Left lobe of liver (tissue), 2 donors: ENCODE measurements around the gene TP53BP1. TPM values are rescaled to one million over a fixed set of nuclear protein-coding genes. Genes with fewer than 3 reads are reported as not detected.
"Not testable (repeated sequence)": the region's sequence is repeated elsewhere in the genome, so short reads cannot be mapped to it uniquely, and the experiment has no call there.

Experiments used
- ATAC-seq: fragments of 200-7000 bp; cut with Tn5 transposase; one replicate; pipeline ENCODE4 v1.9.1; 2020; ENCODE audit warnings: mild to moderate bottlenecking, moderate library complexity
- DNase-seq: peaks from one replicate; pipeline ENCODE4 v3.0.0-alpha.2; 2020; ENCODE audit warnings: low spot score
- total RNA-seq: library from RNA; stranded (reverse); gene quantifications from one replicate; pipeline ENCODE4 v1.2.1, GENCODE V29; 2021
- donor health status: DM: no; HTN: no; CAD: no; lungs with moderate emphysema.
- donor health status: DM: no; HTN: yes; CAD: no.

Gene TP53BP1
- total RNA-seq, 1 donor from 2014 or later, result 5.8 TPM

DNA sequence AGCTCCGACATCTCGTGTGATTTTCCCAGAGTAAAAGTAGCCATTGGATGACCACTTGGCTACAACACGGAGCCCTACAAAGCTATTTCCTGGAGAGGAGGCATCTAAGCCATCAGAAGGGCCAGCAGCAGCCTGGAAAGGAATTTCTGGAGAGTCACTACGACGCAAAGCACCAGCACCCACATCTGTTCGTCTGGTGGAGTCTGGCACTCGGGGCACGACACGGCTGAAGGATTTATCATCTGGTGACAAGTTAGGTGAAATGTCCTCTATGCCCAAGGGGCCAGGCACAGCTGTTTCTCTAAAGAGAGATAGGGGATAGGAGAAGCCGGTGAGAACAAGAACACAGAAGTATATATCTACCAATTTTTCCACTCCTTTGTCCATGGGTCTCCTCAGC lies 72.5 kb downstream of the TP53BP1 start:
- DNase-seq (no peak), ATAC-seq (no peak)

DNA sequence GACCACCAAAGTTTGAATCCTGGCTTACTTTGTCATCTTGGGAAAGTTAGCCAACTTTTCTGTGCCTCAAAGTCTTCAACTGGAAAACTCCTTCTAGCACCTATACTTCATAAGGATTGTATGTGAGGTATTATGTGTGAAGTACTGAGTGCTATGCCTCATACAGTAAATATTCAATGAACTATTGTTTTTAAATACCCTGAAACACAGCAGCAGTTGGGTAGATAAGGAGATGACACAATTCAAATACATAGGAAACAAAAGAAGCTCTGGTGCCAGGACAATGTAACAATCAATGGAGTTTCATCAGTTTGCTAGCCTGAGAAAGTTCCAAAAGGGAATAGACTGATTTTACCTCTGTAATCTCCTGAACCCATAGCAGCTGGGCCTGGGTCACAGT lies 78.8 kb downstream of the TP53BP1 start:
- DNase-seq, result no peak
- ATAC-seq, result no peak

DNA sequence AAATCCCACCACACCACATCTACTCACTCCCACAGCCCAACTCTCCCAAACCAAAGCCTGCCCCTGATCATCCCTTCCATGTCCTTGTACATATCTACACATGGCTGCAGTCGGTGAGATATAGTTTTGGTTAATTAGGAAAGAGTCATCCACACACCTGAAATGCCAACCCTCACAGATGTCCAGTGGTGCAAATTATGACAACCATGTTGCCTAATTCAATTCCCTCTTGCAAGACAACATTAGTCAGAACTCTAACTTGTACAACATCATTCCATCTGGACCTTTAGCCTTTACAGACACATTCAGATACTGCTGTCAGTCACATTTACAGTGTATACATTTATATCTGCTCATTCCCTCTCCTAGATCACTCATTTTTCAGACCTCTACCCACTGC lies 80.9 kb downstream of the TP53BP1 start:
- no peak for ATAC-seq
- no peak for DNase-seq

DNA sequence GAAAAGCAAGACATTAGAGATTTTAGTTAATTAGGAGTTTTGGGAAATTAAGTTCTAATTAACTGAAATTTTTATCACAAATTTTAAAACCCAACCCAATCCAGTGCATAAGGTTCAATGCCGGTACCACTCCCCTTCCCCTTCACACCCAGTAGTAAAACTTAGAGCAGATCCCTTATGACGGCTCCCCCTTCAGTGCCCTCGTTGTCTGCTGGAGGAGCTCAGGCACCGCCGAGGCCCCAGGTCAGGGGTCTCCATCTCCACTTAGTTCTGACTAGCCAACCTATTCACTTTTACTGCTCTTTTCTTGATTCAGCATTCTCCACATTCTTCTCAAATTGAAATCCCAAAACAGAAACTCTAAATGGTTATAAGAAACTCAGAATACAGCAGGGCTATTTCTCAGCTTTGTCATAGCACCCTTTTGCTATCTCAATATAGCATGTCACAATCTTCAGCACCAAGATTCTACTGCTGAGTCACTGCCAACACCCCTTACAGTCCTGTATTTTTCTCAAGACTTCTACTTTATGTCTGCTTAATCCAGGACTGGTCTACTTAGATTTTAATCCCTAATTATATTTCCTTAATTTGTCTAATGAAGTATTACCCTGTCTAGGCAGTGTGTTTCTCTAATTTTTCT lies 82.3 kb downstream of the TP53BP1 start:
- DNase-seq (no peak), ATAC-seq (no peak)

DNA sequence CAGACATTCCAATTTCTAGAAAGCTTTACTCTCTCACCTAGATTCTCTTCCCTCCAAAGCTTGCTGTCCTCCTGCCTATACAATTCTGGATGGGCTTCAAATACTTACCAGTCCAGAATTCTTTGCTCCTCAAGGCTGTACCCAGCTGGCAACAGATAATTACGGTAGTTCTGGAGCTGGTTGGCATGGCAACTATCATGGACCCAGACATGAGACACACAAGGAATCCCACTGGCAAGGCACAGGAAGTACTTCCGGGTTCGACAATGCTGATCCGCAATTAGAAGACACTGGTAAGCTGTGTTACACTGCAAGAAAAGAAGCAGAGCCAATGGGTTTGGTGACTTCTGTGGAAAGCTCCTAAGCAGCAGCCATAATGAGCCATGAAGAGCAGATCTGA lies 84.2 kb downstream of the TP53BP1 start:
- no peak for DNase-seq
- no peak for ATAC-seq

DNA sequence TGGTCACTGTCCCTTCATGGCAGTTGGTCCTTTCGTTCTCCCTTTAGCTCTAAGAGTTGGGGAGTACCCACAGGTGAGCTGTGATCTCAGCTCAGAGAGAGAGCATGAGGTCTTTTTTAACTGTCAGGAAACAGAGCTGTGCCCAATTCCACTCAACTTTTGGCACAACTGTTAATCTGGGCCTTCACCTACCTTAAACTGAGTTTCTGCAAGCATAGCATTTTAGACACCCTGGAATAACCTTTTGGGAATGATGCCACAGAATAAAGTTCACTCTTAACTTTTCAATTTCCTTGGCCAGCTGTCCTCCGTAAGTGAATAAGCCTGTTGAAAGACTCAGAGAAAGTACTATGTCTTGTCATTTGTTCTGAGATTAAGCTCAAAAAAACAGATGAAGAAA lies 86.1 kb downstream of the TP53BP1 start:
- peak; percentile 79 for ATAC-seq
- no peak for DNase-seq

DNA sequence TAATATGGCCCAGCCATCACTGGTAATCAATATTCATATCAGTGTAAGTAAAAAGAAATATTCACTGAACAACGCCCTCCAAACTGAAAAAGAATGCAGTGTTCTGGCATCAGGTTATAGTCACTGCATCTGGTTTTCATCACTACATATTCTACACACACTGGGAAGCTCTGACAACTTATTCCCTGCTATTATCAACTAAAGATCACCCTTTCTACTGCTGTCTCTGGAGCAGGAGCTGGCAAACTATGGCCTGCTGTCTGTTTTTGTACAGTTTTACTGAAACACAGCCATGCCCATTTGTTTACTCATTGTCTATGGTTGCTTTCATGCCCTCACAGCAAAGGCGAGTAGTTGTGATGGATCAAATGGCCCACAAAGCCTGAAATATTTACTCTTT lies 86.8 kb downstream of the TP53BP1 start:
- peak; percentile 32 for ATAC-seq
- no peak for DNase-seq

DNA sequence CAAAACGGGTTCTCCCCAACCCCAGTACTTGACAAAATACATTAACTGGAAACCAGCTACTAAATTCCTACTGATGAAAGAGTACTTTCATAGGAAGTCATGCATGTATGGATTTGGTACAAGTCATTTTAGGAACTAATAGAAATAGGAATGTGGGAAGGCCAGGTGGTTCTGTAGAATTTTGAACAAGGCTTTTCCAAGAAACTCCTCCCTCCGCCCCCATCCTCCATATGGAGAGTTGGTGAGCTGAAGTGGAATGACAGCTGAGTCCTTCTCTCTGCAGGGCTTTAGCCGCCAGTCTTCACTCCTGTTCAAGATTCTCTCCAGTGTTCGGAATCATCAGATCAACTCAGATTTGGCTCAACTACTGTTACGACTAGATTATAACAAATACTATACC lies 88.8 kb downstream of the TP53BP1 start:
- ATAC-seq, result no peak
- DNase-seq, result no peak

DNA sequence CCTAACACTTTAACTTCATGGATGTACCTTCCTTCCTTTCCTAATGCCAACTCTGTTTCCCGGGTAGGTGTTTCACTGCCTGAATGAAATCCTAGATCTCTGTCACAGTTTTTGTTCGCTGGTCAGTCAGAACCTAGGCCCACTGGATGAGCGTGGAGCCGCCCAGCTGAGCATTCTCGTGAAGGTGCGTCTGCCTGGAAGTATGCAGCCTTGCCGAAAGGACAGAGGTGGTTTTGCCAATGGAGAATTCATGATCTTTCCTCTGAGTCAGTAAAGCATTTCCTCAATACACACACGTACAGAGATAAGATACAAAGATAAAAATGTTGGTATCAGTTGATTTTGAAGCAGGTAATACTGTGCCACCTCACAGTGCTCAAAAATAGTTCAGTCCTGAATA lies 89.3 kb downstream of the TP53BP1 start:
- ATAC-seq (no peak), DNase-seq (no peak)

DNA sequence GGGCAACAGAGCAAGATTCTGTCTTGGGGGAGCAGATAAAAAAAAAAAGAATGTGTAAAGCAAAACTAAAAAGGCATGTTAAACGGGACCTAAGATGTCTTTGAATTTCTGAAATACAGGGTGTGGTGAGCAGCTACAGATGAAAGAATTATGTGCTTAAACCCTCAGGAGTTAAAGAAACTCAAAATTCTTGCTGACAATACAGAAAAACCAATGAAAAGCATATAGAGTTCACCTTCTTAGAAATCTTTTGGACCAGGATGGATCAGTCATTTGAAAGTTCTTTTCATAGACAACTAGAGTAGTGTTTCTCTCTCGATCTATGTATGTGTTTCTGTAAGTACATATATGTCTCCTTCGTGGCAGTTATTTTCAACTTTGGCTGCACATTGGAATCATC lies 90.7 kb downstream of the TP53BP1 start:
- no peak for DNase-seq
- ATAC-seq, result no peak

DNA sequence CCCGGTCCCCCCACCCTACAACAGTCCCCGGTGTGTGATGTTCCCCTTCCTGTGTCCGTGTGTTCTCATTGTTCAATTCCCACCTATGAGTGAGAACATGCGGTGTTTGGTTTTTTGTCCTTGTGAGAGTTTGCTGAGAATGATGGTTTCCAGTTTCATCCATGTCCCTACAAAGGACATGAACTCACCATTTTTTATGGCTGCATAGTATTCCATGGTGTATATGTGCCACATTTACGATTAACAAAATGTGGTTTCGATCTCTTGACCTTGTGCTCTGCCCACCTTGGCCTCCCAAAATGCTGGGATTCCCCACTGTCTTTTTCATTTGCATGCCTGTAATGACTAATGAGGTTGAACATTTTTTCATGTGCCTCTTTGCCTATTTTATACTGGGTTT lies 99.4 kb downstream of the TP53BP1 start:
- ATAC-seq, DNase-seq: not testable (repeated sequence)

DNA sequence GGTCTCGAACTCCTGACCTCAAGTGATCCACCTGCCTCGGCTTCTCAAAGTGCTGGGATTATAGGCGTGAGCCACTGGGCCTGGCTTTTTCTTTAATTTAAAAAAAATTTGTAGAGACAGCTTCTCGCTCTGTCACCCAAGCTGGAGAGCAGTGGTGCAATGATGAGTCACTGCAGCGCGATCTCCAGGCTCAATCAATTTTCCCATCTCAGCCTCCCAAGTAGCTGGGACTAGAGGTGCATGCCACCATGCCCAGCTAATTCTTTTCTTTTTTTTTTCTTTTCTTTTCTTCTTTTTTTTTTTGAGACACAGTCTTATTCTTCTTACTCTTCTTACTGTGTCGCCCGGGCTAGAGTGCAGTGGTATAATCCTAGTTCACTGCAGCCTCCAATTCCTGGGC lies 102.2 kb downstream of the TP53BP1 start:
- ATAC-seq, result no peak
- DNase-seq, result no peak

DNA sequence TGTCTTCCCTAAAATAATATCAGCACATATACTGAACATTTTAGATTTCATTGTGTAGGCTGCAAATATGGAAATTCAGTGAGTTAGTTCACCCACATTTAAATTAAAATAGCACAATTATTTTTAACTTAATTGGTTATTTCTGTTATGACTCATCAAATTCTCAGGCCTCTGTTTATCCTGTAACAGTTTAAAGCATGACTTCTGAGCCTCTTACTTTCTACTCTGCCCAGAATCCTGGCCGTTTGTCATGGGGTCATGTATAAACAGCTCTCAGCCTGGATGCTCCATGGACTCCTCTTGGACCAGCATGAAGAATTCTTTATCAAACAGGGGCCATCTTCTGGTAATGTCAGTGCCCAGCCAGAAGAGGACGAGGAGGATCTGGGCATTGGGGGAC lies 109.9 kb downstream of the TP53BP1 start:
- DNase-seq (no peak), ATAC-seq (no peak)

DNA sequence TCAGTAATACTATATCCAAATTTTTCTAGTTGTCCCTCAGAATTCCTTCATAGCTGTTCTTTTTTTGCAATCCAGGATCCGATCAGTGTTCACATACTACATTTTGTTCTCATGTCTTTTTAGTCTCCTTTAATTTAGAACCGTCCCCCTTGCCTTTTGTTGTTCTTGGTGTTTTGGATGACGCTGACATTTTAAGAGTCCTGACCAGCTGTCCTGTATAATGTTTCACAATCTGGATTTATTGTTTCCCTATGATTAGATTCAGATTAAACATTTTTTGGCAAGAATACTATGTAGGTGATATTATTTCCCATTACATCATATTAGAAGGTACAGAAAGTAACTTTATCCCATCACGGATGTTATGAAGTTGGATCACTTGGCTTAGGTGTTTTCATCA lies 110.6 kb downstream of the TP53BP1 start:
- DNase-seq (no peak), ATAC-seq (no peak)

DNA sequence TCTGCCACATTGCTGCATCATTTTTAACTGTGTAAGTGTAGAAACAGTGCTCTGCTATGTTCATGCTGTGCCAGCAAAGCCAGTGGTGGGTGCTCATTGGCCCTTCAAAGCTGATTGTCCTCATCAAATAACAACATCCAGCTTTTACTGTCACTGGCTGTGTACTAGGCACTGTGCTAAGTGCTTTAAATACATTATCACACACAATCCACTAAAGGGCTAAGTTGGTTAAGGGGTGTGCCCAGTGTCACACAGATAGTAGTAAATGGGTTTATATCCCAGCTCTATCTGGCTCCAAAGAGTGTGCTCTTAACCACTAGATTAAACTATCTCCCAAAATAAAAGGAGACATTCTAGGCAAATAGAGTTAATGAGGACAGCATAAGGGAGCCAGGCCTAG lies 114.4 kb downstream of the TP53BP1 start:
- DNase-seq (no peak), ATAC-seq (no peak)

DNA sequence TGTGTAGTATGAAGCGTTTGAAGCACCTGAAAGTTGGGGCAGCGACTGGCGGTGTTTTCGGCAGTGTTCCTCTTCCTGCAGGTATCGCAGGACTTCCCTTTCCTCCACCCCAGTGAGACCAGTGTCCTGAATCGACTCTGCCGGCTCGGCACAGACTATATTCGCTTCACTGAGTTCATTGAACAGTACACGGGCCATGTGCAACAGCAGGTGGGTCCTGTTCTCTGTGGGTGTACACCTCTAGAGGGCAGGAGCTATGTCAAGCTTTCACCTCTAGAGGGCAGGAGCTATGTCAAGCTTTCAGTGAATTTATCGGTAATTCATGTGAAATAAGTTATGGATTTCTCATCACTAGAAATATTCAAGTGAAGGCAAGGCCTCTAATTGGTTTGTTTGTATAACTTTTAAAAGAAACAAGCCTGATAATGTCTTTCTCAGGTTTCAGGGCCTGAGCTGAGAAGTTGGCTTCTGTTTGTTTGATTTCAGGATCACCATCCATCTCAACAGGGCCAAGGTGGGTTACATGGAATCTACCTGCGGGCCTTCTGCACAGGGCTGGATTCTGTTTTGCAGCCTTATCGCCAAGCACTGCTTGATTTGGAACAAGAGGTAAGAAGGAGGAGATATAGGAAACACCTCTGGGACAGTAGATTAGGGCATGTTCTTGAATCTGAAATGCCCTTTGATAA lies 116.8 kb downstream of the TP53BP1 start:
- DNase-seq, result no peak
- peak; percentile 54 for ATAC-seq

DNA sequence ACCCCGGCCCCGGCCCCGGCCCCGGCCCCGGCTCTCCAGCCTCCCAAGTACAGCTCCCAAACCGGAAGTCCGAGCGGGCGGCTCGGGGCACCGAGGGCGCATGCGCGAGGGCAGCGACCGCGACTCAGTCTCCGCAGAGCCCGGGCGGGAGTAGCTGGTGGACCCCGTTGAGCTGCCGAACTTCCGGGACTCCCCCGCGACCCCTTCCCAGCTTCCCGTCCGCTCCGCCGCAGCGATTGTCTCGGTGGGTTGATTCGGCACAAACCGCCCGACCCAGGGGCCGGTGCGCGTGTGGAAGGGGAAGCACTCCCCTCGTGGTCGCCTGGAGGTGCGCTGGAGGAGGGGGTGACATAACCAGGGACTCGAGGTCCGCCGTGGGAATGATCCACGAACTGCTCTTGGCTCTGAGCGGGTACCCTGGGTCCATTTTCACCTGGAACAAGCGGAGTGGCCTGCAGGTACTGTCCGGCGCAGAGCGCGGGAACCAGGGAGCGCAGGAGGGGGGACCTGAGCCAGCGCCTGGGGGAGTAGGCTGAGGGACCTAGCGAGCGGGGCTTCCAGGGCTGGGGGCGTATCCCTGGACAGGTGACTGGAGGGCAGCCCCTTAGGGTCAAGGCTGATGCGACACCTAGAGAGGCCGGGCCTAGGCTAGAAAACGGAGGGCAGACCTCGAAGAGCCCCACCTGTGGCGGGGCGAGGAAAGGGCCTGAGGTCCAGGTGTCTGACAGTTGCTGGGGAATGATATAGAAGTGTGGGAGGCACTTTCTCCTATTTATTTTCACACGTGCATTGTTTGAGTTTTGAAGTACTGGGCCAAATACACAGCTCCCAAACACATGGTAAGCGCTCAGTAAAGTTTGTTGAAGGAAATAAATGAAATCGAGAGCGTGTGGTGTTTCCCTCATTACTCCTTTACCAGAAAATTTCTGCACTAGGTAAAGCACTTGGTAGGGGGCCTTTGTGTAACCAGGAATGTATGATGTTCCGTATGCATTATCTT lies 121.7 kb downstream of the TP53BP1 start, which contains the start of the genes TUBGCP4 and ZSCAN29:
TUBGCP4 (plus strand) TSS at position 127 of the 1,000 bp plus-strand sequence; CDS start at position 381, 254 bp downstream.
ZSCAN29 (minus strand) TSS at position 69 of the 1,000 bp plus-strand sequence. CDS start 1,130 bp downstream, outside the sequence.
- DNase-seq (peak; percentile 88), ATAC-seq (peak; percentile 93)

DNA sequence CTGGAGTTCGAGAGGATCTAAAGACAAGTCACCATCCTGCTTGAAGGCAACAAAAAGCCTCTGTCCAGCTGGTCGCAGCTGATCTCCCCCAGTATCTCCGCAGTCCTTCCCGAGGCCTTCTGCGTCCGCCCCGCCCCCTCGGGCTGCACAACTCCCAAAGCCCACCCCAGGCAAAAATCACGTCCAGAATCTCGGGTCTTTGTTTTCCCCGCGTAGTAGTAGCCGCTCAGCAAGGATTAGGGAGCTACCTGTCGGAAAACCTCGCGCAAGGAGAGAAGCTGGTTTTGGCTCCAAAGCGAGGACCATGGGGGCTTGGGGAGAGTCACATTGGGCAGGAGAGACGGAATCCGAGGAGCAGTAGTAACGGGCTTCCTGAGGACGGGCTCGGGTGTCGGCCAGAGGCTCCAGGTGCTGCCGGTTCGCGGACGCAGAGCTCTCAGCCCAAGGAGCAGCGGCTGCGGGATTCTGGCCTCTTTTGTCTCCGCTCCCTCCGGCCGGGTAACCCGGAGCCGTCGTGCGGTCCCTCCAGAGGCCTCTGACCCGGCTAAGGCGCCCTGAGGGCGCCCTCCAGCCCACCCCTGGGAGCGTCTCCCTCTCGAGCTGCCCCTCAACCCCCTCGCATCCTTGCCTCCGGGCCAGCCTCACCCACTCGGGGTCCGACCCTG lies 122.5 kb downstream of the TP53BP1 start:
- ATAC-seq (peak; percentile 68), DNase-seq (no peak)

DNA sequence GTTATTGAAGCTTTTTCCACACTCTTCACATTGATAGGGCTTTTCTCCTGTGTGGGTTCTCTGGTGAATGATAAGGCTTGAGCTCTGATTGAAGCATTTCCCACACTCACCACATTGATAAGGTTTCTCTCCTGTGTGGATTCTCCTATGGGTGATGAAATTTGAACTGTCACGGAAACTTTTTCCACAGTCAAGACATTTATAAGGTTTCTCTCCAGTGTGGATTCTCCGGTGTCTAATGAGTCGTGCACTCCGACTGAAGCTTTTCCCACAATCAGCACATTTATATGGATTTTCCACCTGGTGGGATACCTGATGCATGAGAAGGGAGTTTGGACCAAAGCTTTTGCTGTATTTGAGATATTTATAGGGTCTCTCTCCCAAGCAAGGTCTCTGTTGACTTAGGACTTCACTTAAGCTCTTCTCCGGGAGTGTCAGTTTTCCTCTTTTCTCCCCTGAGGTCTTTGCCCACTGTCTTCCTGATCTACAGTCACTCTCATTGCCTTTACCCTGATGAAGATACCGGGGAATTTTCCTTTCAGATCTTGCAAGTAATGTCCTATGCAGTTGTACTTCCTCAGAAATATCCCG lies 131.5 kb downstream of the TP53BP1 start:
- ATAC-seq (no peak), DNase-seq (no peak)

DNA sequence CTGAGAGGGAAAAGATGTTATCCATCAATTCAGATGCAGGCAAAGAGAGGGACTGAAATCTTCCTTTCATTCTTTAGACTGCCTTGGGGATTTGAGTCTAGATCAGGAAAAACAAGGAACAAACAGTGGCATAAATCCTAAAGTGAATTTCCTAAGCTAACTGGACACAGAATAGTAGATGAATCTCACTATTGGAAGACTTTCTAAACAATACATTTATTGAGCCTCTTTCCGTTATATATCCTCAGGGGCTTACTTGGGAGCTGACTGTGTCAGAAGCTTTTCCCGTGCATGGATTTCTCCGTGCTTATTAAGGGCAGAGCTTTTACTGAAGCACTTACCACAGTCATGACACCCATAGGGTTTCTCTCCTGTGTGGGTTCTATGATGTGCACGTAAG lies 132.1 kb downstream of the TP53BP1 start:
- ATAC-seq (no peak), DNase-seq (no peak)
